ENCODE measurements around the gene GPR84.

The GPR84 gene

DNA sequence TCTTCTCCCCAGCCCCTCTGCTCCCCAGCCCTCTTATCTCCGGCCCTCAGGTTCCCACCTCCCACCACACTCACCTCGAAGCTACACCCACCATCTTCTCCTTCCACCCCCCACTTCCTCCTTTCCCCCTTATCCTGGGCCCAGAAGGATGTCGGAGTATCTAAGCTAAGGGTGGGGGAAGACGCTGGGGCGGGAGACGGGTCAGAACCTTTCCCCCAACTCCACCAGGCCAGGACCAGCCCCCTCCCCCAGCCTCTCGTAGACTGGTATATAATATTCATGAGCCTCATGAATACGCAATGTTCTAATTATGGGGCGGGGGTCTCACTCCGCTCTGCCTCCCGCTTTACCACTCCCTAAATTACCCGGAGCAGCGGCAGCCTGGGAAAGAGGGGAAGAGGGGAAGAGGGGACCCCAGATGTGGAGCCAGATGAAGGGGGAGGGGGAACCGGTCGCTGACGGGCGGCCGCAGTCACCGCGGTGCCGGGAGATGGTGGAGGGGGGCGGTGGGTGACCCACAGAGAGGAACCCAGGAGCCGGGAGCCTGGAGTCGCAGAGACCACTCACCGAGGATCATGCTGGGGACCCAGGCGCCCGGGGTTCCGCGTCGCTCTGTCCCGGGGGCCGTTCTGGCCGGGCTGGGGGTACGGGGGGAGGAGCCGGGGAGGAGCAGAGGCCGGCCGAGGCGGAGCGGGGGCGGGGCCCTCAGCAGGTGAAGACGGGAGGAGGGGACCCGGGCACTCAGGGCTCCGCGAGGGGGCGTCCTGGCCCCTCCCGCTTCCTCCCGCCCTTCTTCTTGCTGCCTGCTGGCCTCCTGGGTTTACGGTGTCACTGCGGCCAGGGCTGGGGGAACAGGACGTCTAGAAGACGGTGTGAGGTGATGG lies 26.6 kb upstream of the GPR84 start:
- DNase-seq, result no peak

DNA sequence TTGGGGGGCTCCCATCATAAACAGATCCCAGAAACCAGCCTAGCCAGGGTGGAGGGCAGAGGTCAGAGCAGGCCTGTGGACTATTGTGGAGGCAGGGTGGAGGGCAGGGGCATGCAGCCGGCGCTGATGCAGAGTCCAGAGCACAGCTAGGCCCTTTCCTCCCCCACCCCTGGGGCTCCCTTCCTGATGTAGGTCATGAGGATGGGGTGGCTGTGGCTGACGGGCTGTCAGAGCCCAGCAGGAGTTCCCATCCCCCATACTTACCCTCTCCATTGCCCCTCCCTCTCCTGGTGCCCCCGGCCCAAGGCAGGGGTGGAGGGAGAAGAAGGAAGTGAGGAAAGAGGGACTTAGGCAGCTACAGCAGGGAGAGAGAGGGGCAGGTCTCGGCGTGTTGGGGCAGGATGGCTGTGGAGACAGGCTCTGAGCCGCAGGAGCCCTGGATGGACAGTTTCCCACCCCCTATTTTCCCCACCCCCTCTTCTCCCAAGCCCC lies 25.9 kb upstream of the GPR84 start:
- no peak for DNase-seq

DNA sequence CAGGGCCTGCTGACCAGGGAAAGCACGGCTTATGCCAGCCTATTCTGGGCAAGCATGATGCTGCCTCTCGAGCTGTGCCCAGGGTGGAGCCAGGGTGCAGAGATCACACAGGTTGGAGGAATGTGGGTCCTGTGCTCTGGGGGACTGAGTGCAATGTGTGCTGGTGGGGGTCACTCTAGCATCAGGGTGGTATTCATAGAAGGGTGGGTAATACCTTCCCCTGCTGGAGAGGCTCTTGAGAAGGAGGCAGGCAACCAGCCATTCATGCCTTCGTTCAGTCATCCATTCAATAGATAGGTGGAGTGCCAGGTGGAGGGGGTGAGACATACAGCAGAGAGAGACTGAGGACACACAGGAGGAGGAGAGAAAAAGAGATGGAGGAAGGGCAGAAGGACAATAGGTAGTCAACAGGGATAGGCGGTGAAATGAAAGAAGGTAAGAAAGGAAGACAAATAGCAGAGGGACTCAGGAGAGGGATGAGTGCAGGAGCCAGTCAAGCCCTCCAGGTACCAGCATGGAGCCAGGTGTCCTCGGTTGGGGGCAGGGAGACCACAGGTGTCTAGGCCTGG lies 25.4 kb upstream of the GPR84 start:
- no peak for DNase-seq

- DNase-seq, result no peak
Measured at GRCh38 chr12:54389134-54389508, 24.8 kb upstream of the GPR84 start.

GRCh38 chr12:54388237-54389133 lies 24.2 kb upstream of the GPR84 start:
- DNase-seq, result no peak

DNA sequence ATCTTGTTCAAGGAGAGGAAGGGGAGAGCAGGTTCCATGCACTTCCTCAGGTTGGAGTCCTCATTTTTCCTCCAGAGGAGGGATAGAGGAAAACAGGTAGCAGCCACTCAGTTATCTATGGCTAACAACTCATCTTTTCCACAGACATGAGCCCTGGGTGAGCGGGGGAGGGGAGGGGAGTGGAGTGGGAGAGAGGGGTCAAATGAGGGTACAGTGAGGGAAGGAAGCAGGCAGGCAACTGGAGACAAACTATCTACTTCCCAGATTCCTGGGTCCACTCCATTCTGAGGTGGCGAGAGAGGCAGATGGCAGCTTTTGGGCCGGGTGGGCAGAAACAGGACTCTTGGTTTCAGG lies 22.8 kb upstream of the GPR84 start:
- no peak for DNase-seq

GRCh38 chr12:54386403-54387113 lies 22.3 kb upstream of the GPR84 start:
- DNase-seq, result no peak

DNA sequence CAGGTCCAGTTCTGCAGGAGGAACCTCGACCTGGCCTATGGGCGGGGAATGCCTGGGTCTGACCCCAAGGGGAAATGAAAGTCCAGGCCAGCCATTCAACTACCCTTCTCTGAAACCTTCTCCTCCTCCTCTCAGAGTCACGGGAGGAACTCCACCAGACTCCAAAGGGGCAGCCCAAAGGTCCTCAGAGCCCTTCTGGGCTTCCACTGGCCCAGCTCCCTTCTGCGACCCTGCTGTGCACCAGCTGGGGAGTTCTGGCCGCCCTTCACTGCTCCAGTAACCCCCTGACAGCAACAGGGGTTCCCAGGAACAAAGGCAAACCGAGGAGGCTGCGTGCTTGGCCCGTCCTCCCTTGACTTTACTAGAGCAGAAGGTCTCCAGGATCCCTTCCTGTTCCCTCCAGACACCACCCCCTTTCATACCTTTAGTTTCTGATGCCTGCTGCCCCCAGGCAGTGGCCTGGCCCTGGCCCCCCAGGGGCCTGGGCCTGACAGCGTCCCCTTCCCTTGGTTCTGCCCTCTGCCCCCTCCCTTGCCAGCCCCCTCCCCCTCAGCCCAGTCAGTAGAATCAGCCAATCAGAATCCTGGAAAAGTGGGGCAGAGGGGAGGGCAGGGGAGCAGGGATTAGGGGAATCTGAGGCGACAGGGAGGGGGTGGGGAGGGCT lies 21.1 kb upstream of the GPR84 start:
- no peak for DNase-seq

- DNase-seq, result no peak
Measured at GRCh38 chr12:54384591-54385041, 20.3 kb upstream of the GPR84 start, which contains the start of gene ZNF385A. TSS of gene ZNF385A (minus strand) at chr12:54384733. CDS start at chr12:54384514, 219 bp downstream.

GRCh38 chr12:54383041-54383609 lies 18.8 kb upstream of the GPR84 start:
- DNase-seq, result peak; percentile 87

DNA sequence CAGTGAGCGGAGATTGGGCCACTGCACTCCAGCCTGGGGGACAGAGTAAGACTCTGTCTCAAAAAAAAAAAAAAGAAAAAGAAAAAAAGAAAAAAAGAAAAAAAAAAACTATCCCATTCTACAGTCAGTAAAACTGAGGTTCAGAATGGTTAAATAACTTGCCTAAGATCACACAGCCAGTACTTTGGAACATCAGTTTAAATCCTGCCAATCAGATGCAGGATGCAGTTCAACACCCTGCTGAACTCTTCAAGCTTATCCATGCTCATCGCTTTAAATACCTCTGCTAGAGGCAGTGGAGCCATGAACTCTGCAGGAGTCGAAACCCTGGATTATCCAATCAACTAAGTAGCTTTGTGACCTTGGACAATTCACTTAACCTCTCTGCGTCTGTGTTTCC lies 16.9 kb upstream of the GPR84 start:
- no peak for DNase-seq

GRCh38 chr12:54379398-54380201 lies 15.3 kb upstream of the GPR84 start:
- DNase-seq, result peak; percentile 83

GRCh38 chr12:54378796-54379397 lies 14.6 kb upstream of the GPR84 start:
- DNase-seq, result peak; percentile 32

GRCh38 chr12:54377797-54378515 lies 13.7 kb upstream of the GPR84 start:
- no peak for DNase-seq

GRCh38 chr12:54377007-54377406 lies 12.7 kb upstream of the GPR84 start:
- DNase-seq, result no peak

GRCh38 chr12:54376596-54376995 lies 12.3 kb upstream of the GPR84 start:
- DNase-seq, result no peak

DNA sequence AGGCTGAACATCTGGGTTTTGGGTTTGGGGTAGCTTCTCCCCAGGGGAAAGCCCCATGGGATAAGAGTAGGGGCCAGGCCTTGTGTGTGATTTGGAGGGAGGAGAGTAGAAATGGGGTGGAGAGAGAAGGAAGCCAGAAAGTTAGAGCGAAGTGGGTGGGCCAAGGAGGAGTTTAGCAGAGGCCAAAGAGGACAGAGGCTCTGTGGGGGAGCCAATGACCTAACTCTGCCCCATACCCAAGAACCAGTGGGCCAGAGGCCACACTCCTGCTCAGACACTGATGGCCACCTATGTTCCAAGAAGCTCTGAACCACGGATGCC lies 10.9 kb upstream of the GPR84 start:
- no peak for DNase-seq

GRCh38 chr12:54374562-54375258 lies 10.4 kb upstream of the GPR84 start:
- no peak for DNase-seq
